Measurements from ENCODE around the gene EVL. TPM values are rescaled to one million over a fixed set of nuclear protein-coding genes. Genes with fewer than 3 reads are reported as not detected.

The EVL gene
- total and polyA plus RNA-seq, 2 donors (not counting 3 experiments of a cell fraction or from before 2014, with no cell fraction given): 34.6 to 62.5 TPM

- Histone ChIP-seq H3K9me1 (replicated peaks; ENCODE audit: control insufficient read depth, extremely low read depth, insufficient read depth, low read length) (no peaks in the 10 kb centered on the region), H3K79me2 (ENCODE audit: control insufficient read depth, insufficient read depth, low read length) (no peaks in the 10 kb centered on the region), H3K4me2 (ENCODE audit: insufficient read depth, low read length) (no peak overlapping the region), H3K4me3 (replicated peaks in 1 of 3; ENCODE audit: insufficient read depth in 1 of 3, low read depth in 1 of 3, low read length in 3 of 3) (no peak overlapping the region), H3K9me3 (replicated peaks; ENCODE audit: control insufficient read depth, insufficient read depth, low read length) (no peaks in the 10 kb centered on the region), H4K20me1 (replicated peaks; ENCODE audit: control insufficient read depth, extremely low read depth, insufficient read depth, low read length) (no peaks in the 10 kb centered on the region), H3K36me3 (ENCODE audit: control insufficient read depth in 2 of 2, extremely low read depth in 1 of 2, insufficient read depth in 2 of 2, low read length in 2 of 2) (no peaks in the 10 kb centered on the region), H3K27ac (ENCODE audit: insufficient read depth, low read depth, low read length) (no peak overlapping the region), H2AFZ (ENCODE audit: low read depth, low read length) (no peak overlapping the region), H3K4me1 (ENCODE audit: control insufficient read depth, extremely low read depth, insufficient read depth, low read length) (no peaks in the 10 kb centered on the region), H3K27me3 (ENCODE audit: control insufficient read depth in 2 of 2, insufficient read depth in 2 of 2, low read length in 2 of 2) (no peaks in the 10 kb centered on the region), H3K9ac (replicated peaks; ENCODE audit: extremely low read depth, insufficient read depth, low read length) (no peak overlapping the region)
- dilution Hi-C loops (cut with MboI; ENCODE audit: extremely low pct_ligation_motif_present, low sequenced_read_pairs) (no loop called here), intact Hi-C loops (cut with micrococcal nuclease) (no loop called here)
- CTCF ChIA-PET: interaction anchor here (1.0 to 2.0 kb wide), 3 partner anchors 11 to 26 kb away, joined by 3 to 4 read pairs (median 4); no protein-coding TSS in a partner anchor
- DNase-seq (ENCODE audit: low read depth, low spot score) (no peak), FAIRE-seq (no peak)
- POLR2A ChIA-PET: interaction anchor here (0.6 kb wide), 1 partner anchor 49 kb away, joined by 7 read pairs; no protein-coding TSS in a partner anchor
- TF ChIP-seq JUN (IDR thresholded peaks at IDR 0.05; ENCODE audit: borderline replicate concordance, insufficient read depth, insufficient read length, low read depth): no peak
- no TSS peak for BruUV-seq (replicated peaks)
Observed at GRCh38 chr14:100082723-100083122, 17.5 kb downstream of the EVL start.

DNA sequence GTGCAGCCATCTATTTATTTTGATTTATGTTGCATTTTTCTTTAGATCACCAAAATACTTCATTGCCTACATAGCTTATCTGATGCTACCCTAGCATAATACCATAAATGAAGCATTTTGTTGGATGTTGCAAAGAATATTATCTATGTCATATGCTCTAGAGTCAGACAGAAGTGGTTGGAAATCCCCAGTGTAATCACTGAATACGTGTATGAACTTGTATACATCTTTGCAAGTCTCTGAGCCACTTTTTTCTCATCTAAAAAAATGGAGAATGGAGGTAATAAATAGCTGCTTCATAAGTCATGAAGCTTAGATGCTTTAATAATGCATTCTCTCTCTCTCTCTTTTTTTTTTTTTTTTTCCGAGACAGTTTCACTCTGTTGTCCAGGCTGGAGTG is 18.5 kb downstream of the EVL start:
- H3K36me3 ChIP-seq (ENCODE audit: control insufficient read depth in 2 of 2, extremely low read depth in 1 of 2, insufficient read depth in 2 of 2, low read length in 2 of 2): no peaks in the 10 kb centered on the region
- no peaks in the 10 kb centered on the region for H3K9me1 ChIP-seq (replicated peaks; ENCODE audit: control insufficient read depth, extremely low read depth, insufficient read depth, low read length)
- FAIRE-seq (no peak), DNase-seq (ENCODE audit: low read depth, low spot score) (no peak)
- BruUV-seq (replicated peaks): no TSS peak
- TF ChIP-seq EZH2 (IDR thresholded peaks at IDR 0.05; ENCODE audit: borderline replicate concordance, low read depth, low read length, severe bottlenecking) (no peak), POLR2AphosphoS5 (IDR thresholded peaks at IDR 0.05; ENCODE audit: insufficient read depth, low read depth, low read length) (no peak), CTCF (IDR thresholded peaks at IDR 0.05; ENCODE audit: extremely low read depth in 1 of 2, insufficient read depth in 1 of 2, low read depth in 1 of 2, low read length in 2 of 2) (no peak), GATA2 (IDR thresholded peaks at IDR 0.05; ENCODE audit: insufficient read depth, insufficient read length, low read depth, low read length) (no peak), JUN (IDR thresholded peaks at IDR 0.05; ENCODE audit: borderline replicate concordance, insufficient read depth, insufficient read length, low read depth) (no peak), MYC (IDR thresholded peaks at IDR 0.05; ENCODE audit: low read depth, low read length) (no peak), FOS (IDR thresholded peaks at IDR 0.05; ENCODE audit: borderline replicate concordance, insufficient read depth, low read length) (no peak), POLR2A (IDR thresholded peaks at IDR 0.05; ENCODE audit: low read depth, low read length) (no peak)
- TF ChIP-seq, protein P1, sequence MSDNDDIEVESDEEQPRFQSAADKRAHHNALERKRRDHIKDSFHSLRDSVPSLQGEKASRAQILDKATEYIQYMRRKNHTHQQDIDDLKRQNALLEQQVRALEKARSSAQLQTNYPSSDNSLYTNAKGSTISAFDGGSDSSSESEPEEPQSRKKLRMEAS (IDR thresholded peaks at IDR 0.05; ENCODE audit: insufficient read depth, insufficient read length): no peak
- CTCF ChIA-PET: interaction anchor here (1.3 kb wide), 1 partner anchor 24 kb away, joined by 3 read pairs; no protein-coding TSS in a partner anchor
- H3K4me1 ChIP-seq (ENCODE audit: control insufficient read depth, extremely low read depth, insufficient read depth, low read length): no peaks in the 10 kb centered on the region
- dilution Hi-C loops (cut with MboI; ENCODE audit: extremely low pct_ligation_motif_present, low sequenced_read_pairs) (no loop called here), intact Hi-C loops (cut with micrococcal nuclease) (no loop called here)
- H4K20me1 ChIP-seq (replicated peaks; ENCODE audit: control insufficient read depth, extremely low read depth, insufficient read depth, low read length): no peaks in the 10 kb centered on the region
- H3K4me2 ChIP-seq (ENCODE audit: insufficient read depth, low read length): no peak overlapping the region
- H3K27me3 ChIP-seq (ENCODE audit: control insufficient read depth in 2 of 2, insufficient read depth in 2 of 2, low read length in 2 of 2): no peaks in the 10 kb centered on the region
- no peak overlapping the region for H3K27ac ChIP-seq (ENCODE audit: insufficient read depth, low read depth, low read length)
- POLR2A ChIA-PET: no interaction called here
- H3K9me3 ChIP-seq (replicated peaks; ENCODE audit: control insufficient read depth, insufficient read depth, low read length): no peaks in the 10 kb centered on the region
- no peaks in the 10 kb centered on the region for H3K79me2 ChIP-seq (ENCODE audit: control insufficient read depth, insufficient read depth, low read length)
- H2AFZ ChIP-seq (ENCODE audit: low read depth, low read length): no peak overlapping the region
- H3K4me3 ChIP-seq (replicated peaks in 1 of 3; ENCODE audit: insufficient read depth in 1 of 3, low read depth in 1 of 3, low read length in 3 of 3): no peak overlapping the region
- H3K9ac ChIP-seq (replicated peaks; ENCODE audit: extremely low read depth, insufficient read depth, low read length): no peak overlapping the region

All from endothelial cell of umbilical vein (primary cell).